A549 (cell line): ENCODE data around the gene HDGF.

Source experiments
- CEBPB ChIP-seq, 2 experiments: fragments of >200 bp in 1 of 2; sonication (Bioruptor Twin) in 1 of 2; formaldehyde crosslinking in 1 of 2; IDR thresholded peaks; 2 replicates each; pipeline ENCODE4 v1.6.1; 2012 to 2016
- CTCF ChIP-seq: fragments of >200 bp; sonication (Bioruptor Twin); formaldehyde crosslinking; IDR thresholded peaks from 3 replicates; pipeline ENCODE4 v1.5.1; 2016
- JUN ChIP-seq, 2 experiments: fragments of >200 bp; sonication (Bioruptor Twin); formaldehyde crosslinking; IDR thresholded peaks; 2 replicates in 1 of 2; 3 replicates in 1 of 2; pipeline ENCODE4 v1.6.1; 2016 to 2017
- NPAS2 ChIP-seq: fragments of 250-450 bp; sonication (Bioruptor Pico); IDR thresholded peaks from 2 replicates; pipeline ENCODE4 v1.8.0; 2022; ENCODE audit warnings: mild to moderate bottlenecking, moderate library complexity, borderline replicate concordance
- POLR2A ChIP-seq: IDR thresholded peaks from 2 replicates; pipeline ENCODE4 v1.6.1; 2012; ENCODE audit warnings: mild to moderate bottlenecking, low read length

GRCh38 chr1:156741481-156741983, 9.9 kb downstream of the HDGF start:
- TF ChIP-seq CTCF (no peak), NPAS2 (CRISPR knock-in tag) (no peak), JUN (IDR thresholded peaks at IDR 0.05) (no peak; a peak in 1 of 5 replicates), CEBPB (IDR thresholded peaks at IDR 0.05) (no peak), POLR2A (no peak)
